Mammary microvascular endothelial cell (primary cell): Measurements from ENCODE around the gene MAP7D2. TPM values are rescaled to one million over a fixed set of nuclear protein-coding genes. Genes with fewer than 3 reads are reported as not detected.

ENCODE experiments used
- total RNA-seq: library from RNA; depleted of rRNA; stranded (reverse); fragments of >200 nt; gene quantifications from 2 replicates; pipeline ENCODE4 v1.2.3, GENCODE V29; 2015

Gene MAP7D2
- total RNA-seq: 0.30 and 0.40 TPM in 2 replicates

GRCh38 chrX:20116577-20117240 lies at the start of gene MAP7D2:
Gene MAP7D2 (minus strand): TSS chrX:20116907. CDS start chrX:20116879, 28 bp downstream.

GRCh38 chrX:20141281-20142220 lies 24.8 kb upstream of the MAP7D2 start, which contains the start of gene EIF1AX:
Gene EIF1AX (minus strand): TSS chrX:20141838. CDS start chrX:20141640, 198 bp downstream.

GRCh38 chrX:19990556-19991349 lies 126.0 kb downstream of the MAP7D2 start, which contains the start of gene BCLAF3:
Gene BCLAF3 (minus strand): TSS chrX:19991061. CDS start chrX:19970264, 20,797 bp downstream.

Other genes starting within 250 kb of the MAP7D2 start
- 10.4 and 16.8 TPM in 2 replicates for gene SH3KBP1, start 229.3 kb downstream of the MAP7D2 start, total RNA-seq
- 0.89 and 1.8 TPM in 2 replicates for gene BCLAF3, start 125.8 kb downstream of the MAP7D2 start, total RNA-seq
- 81.2 and 85.7 TPM in 2 replicates for gene EIF1AX, start 24.9 kb upstream of the MAP7D2 start, total RNA-seq
- gene RPS6KA3, start 150.0 kb upstream of the MAP7D2 start, total RNA-seq: 63.8 and 68.8 TPM in 2 replicates